Bone marrow (tissue), 2 donors: ENCODE results near the gene KIAA0319L.
"Not testable (repeated sequence)": the region's sequence is repeated elsewhere in the genome, so short reads cannot be mapped to it uniquely, and the experiment has no call there.

Experiments used
- DNase-seq, 2 donors: peaks; one replicate each; lab custom pipeline; 2025; lab: John Stamatoyannopoulos, UW

Gene KIAA0319L

GRCh38 chr1:35486858-35487408 lies 70.3 kb downstream of the KIAA0319L start:
- DNase-seq: no peak

DNA sequence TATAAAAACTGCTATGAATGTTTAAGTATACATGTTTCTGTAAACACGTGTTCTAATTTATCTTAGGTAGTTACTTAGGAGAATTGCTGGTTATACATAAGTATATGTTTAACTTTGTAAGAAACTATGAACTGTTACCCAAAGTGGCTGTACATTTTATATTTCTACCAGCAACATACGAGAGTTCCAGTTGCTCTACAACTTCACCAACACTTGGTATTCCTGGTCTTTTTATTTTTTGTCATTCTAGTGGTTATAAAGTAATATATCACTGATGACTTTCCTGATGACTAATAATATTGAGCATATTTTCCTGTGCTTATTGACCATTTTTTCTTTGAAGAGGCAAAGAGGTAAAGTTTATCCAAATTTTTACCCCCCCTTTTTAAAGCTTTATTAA lies 76.0 kb downstream of the KIAA0319L start:
- no peak for DNase-seq

DNA sequence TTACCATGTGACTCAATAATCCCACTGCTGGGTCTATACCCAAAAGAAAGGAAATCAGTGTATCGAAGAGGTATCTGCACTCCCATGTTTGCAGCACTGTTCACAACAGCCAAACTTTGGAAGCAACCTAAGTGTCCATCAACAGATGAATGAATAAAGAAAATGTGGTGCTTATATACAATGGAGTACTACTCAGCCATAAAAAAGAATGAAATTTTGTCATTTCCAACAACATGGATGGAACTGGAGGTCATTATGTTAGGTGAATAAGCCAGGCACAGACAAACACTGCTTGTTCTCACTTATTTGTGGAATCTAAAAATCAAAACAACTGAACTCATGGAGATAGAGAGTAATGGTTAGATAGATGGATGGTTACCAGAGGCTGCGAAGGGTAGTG lies 79.3 kb downstream of the KIAA0319L start:
- DNase-seq: no peak

DNA sequence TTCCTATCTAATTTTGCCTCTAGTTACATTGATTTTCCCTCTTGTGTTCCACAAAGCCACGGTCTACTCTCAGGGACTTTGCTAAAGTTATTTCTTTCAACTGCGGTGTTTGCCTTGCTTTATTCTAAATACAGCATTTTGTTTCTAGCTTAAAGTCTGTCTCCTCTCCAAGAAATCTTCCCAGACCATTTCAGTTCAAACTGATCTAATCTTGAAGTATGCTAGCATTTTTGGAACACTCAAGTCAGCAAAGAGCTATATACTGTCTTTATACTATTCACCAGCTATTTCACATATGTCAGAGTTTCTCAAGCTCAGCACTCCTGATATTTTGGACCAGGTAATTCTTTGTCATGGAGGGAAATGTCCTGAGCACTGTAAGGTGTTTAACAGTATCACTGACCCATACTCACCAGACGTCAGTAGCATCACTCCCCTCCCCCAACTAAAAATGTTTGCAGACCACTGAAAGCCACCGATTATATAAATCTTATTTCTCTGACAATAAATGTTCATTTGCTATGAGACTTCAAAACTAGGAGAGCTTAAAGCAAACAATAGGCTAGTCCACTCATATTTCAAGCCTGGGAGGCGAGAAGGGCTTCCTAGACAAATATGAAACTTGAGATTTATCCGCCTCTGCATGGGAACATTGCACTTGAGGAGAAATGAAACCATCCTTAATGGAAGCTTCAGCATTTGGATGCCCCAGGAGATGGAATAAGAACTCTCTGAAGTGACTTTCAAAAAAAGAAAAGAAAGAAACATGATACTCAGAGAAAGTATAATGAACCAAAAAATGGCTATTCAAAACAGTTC lies 81.1 kb downstream of the KIAA0319L start:
- no peak for DNase-seq

- DNase-seq: no peak
Observed at GRCh38 chr1:35475356-35475755, 81.8 kb downstream of the KIAA0319L start.

DNA sequence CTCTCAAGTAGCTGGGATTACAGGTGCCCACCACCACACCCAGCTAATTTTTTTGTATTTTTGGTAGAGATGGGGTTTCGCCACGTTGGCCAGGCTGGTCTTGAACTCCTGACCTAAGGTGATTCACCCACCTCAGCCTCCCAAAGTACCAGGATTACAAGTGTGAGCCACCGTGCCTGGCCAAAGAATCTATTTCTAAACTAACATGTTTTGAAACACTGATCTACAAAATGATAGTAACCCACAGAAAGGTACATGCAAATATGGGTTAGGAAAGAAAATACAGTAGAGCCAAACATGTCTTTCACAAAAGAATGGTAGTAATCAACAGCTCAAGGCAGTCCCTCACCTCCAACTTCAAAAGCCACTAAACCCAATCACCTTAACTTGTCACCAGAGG lies 84.0 kb downstream of the KIAA0319L start:
- DNase-seq: not testable (repeated sequence)

DNA sequence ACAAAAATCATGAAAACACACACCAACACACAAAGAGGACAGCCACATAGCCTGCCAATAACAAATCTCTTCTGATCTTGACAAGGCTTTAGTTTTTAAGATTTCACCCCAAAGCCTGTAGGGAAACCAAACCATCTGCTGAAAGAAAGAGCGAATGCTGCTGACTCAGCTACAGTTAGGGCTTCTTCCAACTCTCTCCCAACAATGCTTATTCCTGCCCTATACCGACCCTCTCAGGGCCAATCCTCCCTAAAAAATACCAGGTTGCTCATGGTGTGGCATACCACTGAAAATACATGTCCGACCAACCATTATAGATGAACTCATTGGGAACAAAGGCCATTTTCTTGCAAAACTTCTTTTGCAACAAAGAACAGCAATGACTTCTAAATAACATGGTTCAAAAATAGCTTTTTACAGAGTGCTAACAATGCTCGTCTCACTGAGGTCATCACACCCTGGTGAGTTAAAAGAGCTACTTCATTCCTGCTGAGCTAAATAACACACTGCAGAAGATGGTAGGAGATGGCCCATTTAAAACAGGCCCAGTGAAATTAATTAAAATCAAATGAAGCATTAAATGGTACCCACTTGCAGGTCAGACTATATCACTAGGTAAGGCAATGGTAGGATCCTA lies 86.1 kb downstream of the KIAA0319L start:
- no peak for DNase-seq

- no peak for DNase-seq
Observed at GRCh38 chr1:35466120-35466519, 91.1 kb downstream of the KIAA0319L start.

DNA sequence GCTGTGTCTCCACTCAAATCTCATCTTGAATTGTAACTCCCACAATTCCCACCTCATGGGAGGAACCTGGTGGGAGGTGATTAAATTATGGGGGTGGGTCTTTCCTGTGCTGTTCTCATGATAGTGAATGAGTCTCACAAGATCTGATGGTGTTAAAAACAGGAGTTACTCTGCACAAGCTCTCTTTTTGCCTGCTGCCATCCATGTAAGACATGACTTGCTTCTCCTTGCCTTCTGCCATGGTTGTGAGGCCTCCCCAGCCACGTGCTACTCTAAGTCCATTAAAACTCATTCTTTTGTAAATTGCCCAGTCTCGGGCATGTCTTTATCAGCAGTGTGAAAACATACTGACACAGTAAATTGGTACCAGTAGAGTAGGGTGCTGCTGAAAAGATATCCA lies 93.5 kb downstream of the KIAA0319L start:
- not testable (repeated sequence) for DNase-seq

DNA sequence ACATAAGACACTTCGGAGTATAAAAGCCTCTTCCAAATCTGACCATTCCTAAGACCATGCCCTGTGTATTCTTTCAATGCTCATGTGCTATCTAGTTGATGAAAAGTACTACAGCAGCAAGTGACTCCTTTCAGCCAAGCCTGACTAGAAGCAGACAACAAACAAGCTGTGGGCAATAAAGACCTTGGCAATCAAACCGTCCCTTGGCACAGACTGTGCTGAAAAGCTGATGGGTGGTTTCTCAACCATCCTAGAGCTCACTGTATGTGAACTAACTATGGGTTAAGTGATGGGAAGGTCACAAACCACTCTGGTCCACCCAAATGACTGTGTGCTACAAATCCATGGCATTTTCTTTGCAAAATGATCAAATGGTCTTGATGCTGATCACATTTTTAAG lies 94.0 kb downstream of the KIAA0319L start:
- no peak for DNase-seq

DNA sequence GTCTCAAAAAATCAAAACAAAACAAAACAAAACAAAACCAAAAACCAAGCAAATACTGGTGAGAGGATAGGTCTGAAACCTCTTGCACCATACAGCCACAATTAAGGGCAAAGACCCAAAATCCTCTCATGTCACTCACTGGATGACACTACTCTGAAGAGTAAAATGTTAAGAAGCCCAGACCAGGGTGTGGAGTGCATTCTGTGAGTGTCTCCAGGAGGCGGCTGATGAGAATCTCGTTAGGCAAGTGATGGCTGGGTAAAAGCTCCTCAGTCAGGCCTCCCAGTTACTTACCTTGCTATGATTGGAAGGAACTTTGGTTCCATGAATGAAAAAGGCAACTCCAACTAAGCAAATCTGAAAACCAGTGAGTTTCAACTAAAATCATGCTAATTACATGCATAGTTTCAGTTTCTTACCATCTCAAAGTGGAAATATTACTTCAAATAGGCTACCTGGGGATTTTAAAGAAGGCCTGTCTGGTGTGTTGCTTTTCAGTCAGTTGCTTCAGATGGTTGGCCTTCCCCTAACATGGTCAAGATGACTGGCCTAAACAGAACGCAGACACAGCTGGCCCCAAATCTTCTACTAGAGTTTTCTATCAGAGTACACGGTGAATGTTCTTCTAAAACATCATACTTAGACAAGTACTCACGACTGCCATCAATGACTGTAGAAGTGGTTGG lies 95.1 kb downstream of the KIAA0319L start:
- no peak for DNase-seq

GRCh38 chr1:35460796-35461195 lies 96.4 kb downstream of the KIAA0319L start:
- no peak for DNase-seq

- DNase-seq: no peak
Observed at GRCh38 chr1:35454616-35455015, 102.6 kb downstream of the KIAA0319L start.

GRCh38 chr1:35454176-35454575 lies 103.0 kb downstream of the KIAA0319L start:
- DNase-seq: no peak

GRCh38 chr1:35453031-35453430 lies 104.2 kb downstream of the KIAA0319L start:
- no peak for DNase-seq

DNA sequence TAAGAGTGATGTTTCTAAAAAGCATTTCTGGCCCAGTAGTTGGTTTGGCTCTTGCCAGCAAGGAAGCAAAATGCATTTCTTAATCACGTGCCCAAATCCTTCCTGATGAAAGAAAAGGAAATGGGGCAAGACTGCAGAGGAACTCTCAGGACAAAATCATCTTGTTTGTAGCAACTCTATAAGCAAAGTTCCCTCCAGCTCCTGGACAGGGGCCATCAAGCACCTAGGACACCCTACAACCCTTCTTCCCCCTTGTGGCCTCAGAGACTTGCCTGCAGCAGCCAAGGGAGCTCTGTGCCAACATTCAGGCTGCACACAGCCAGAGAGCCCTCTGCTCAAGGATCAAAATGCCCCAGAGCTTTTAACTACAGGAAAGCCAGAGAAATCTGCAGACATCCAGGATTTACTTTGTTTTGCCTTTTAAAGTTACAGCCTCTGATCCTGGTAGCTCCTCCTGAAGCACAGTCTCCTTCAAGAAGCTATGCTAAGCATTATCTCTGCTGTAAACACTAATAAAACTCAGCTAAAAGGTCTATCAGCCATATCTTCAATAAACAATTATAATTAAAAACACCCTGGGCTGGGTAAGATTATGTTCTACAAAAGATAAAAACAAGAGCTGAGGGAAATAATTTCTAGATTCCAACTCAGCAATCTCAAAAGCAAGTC lies 105.0 kb downstream of the KIAA0319L start:
- no peak for DNase-seq

GRCh38 chr1:35451125-35451528 lies 106.1 kb downstream of the KIAA0319L start:
- DNase-seq: peak; percentile 29 to 38

- no peak for DNase-seq
Observed at GRCh38 chr1:35449334-35450008, 107.7 kb downstream of the KIAA0319L start.

GRCh38 chr1:35448344-35448801 lies 108.8 kb downstream of the KIAA0319L start:
- peak in 1 of 2 donors; percentile 8 for DNase-seq

DNA sequence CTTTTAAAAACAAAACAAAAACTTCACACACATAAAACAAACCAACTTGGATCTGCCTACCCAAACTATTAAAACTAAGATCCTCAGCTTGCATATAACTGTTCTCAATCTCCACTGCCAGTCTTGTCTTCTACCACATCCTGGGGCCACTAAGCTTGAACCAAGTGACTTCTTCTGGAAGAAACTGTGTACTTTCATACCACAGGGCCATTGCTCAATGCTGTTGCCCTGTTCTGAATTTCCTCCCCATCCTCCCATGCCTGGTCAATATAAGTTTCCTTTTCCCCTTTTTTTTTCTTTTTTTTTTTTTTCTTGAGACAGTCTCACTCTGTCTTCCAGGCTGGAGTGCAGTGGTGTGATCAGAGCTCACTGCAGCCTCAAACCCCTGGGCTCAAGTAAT lies 109.9 kb downstream of the KIAA0319L start:
- no peak for DNase-seq

GRCh38 chr1:35444519-35444774 lies 112.8 kb downstream of the KIAA0319L start:
- no peak for DNase-seq
